SU-DHL-6 (cell line): Measurements from ENCODE around the gene SLN.

Source experiments
- H2AFZ ChIP-seq: fragments of 200-600 bp; sonication (generic); 2 replicates; pipeline ENCODE4 v1.6.1; 2014; ENCODE audit warnings: low read depth, mild to moderate bottlenecking, moderate library complexity, mixed read lengths, antibody characterized with exemption, low read length; ENCODE audit not compliant: severe bottlenecking
- H3F3A ChIP-seq: fragments of 200-600 bp; shearing (Covaris generic); 2 replicates; pipeline ENCODE4 v1.6.0; 2016; ENCODE audit warnings: antibody characterized with exemption, mild to moderate bottlenecking; ENCODE audit not compliant: insufficient read depth
- H3K27ac ChIP-seq: fragments of 200-600 bp; sonication (generic); 2 replicates; pipeline ENCODE4 v1.5.1; 2016; ENCODE audit warnings: low read depth, mild to moderate bottlenecking, low read length, moderate library complexity, mixed read lengths
- H3K27me3 ChIP-seq: fragments of 200-600 bp; sonication (generic), shearing (Covaris generic); 2 replicates; pipeline ENCODE4 v1.6.0; 2014; ENCODE audit warnings: mild to moderate bottlenecking, low read length
- H3K36me3 ChIP-seq: fragments of 200-600 bp; sonication (generic); 2 replicates; pipeline ENCODE4 v1.6.1; 2014; ENCODE audit warnings: mild to moderate bottlenecking, low read length, mixed read lengths
- H3K4me2 ChIP-seq: fragments of 300-600, 200-600 bp; shearing (Covaris generic), sonication (generic); 2 replicates; pipeline ENCODE4 v1.6.0; 2014; ENCODE audit warnings: low read length, low read depth, mild to moderate bottlenecking; ENCODE audit not compliant: poor library complexity, severe bottlenecking
- H3K4me3 ChIP-seq: fragments of 200-600 bp; sonication (generic); 2 replicates; pipeline ENCODE4 v1.5.1; 2014; ENCODE audit warnings: antibody characterized with exemption, low read length, mild to moderate bottlenecking, mixed read lengths; ENCODE audit not compliant: insufficient read depth, poor library complexity, severe bottlenecking
- H3K79me2 ChIP-seq: fragments of 200-600 bp; sonication (generic); 2 replicates; pipeline ENCODE4 v1.6.1; 2014; ENCODE audit warnings: mild to moderate bottlenecking, low read length, moderate library complexity; ENCODE audit not compliant: insufficient read depth
- H3K9ac ChIP-seq: fragments of 200-600 bp; sonication (generic); 2 replicates; pipeline ENCODE4 v1.7.0; 2014; ENCODE audit warnings: mild to moderate bottlenecking, low read length
- H3K9me2 ChIP-seq: fragments of 200-600 bp; sonication (generic); replicated peaks from 2 replicates; pipeline ENCODE4 v1.6.1; 2014; ENCODE audit warnings: low read length; ENCODE audit not compliant: insufficient read depth
- H3K9me3 ChIP-seq: fragments of 200-600 bp; sonication (generic); 2 replicates; pipeline ENCODE4 v1.6.1; 2014; ENCODE audit warnings: low read length, mixed read lengths; ENCODE audit not compliant: insufficient read depth
- H4K20me1 ChIP-seq: fragments of 200-600 bp; sonication (generic); 2 replicates; pipeline ENCODE4 v1.6.1; 2014; ENCODE audit warnings: low read depth, mild to moderate bottlenecking, antibody characterized with exemption, low read length, moderate library complexity, mixed read lengths
- EZH2phosphoT487 ChIP-seq: fragments of 200-600 bp; sonication (generic), shearing (Covaris generic); conservative IDR thresholded peaks from 2 replicates; pipeline ENCODE4 v1.6.1; 2018; ENCODE audit warnings: mild to moderate bottlenecking, antibody characterized with exemption, low read length, moderate library complexity, mixed read lengths
- TF ChIP-seq, protein P1 (sequence below): fragments of 200-600 bp; sonication (generic); IDR thresholded peaks from one replicate; pipeline ENCODE4 v1.5.1; 2017; ENCODE audit warnings: antibody characterized with exemption, mild to moderate bottlenecking, low read length, moderate library complexity; ENCODE audit not compliant: insufficient read depth, poor library complexity, severe bottlenecking

SLN gene

DNA sequence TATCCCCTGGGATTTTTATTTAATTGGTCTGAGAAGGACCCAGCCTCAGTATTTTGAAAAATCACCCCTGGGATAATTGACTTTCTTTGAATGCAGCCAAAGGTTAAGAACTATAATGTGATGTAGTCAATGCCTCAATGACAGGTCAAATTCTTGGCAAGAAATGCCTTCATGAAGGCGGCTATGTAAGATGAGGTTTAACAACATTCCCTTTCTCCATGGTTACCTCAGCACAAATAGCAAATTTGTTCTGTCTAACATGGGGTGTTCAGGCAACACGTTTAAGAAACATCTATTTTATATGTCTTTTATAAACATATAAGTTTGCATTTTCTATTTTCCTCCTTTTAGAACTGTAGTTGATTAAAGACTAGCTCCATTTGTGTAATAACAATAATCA is 5.3 kb downstream of the SLN start:
- H3K4me2 ChIP-seq, result no peak overlapping the region
- TF ChIP-seq, protein P1, sequence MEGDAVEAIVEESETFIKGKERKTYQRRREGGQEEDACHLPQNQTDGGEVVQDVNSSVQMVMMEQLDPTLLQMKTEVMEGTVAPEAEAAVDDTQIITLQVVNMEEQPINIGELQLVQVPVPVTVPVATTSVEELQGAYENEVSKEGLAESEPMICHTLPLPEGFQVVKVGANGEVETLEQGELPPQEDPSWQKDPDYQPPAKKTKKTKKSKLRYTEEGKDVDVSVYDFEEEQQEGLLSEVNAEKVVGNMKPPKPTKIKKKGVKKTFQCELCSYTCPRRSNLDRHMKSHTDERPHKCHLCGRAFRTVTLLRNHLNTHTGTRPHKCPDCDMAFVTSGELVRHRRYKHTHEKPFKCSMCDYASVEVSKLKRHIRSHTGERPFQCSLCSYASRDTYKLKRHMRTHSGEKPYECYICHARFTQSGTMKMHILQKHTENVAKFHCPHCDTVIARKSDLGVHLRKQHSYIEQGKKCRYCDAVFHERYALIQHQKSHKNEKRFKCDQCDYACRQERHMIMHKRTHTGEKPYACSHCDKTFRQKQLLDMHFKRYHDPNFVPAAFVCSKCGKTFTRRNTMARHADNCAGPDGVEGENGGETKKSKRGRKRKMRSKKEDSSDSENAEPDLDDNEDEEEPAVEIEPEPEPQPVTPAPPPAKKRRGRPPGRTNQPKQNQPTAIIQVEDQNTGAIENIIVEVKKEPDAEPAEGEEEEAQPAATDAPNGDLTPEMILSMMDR, result no peak
- TF ChIP-seq EZH2phosphoT487, result no peak
- no peaks in the 10 kb centered on the region for H3K27me3 ChIP-seq
- H3K79me2 ChIP-seq, result no peaks in the 10 kb centered on the region
- no peaks in the 10 kb centered on the region for H3K9me2 ChIP-seq
- no peaks in the 10 kb centered on the region for H3K9me3 ChIP-seq
- H3F3A ChIP-seq, result no peaks in the 10 kb centered on the region
- H3K27ac ChIP-seq, result no peak overlapping the region
- H3K9ac ChIP-seq, result no peak overlapping the region
- H4K20me1 ChIP-seq, result no peaks in the 10 kb centered on the region
- H2AFZ ChIP-seq, result no peak overlapping the region
- H3K4me3 ChIP-seq, result no peak overlapping the region
- no peaks in the 10 kb centered on the region for H3K36me3 ChIP-seq

DNA sequence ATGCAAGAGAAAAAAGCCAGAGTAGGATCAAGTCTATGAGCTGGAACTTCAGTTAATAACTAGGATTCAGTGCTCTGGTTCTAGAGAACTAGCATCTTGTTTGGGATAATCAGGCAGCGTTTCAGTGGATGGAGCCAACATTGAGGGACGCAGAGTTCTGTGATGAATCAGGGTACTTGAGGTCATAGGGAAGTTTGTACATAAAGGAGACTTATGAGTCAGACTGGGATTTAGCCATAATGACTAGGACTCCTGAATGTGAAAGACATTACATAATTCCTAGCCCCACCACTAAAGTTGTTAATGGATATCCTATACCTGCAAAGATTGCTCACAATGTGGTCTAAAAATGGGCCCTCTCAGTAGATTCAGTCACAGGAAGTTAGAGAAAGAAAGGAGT is 6.8 kb downstream of the SLN start:
- H3K79me2 ChIP-seq, result no peaks in the 10 kb centered on the region
- no peaks in the 10 kb centered on the region for H4K20me1 ChIP-seq
- no peaks in the 10 kb centered on the region for H3K27me3 ChIP-seq
- no peak overlapping the region for H3K4me3 ChIP-seq
- H2AFZ ChIP-seq, result no peak overlapping the region
- no peaks in the 10 kb centered on the region for H3K9me3 ChIP-seq
- H3K36me3 ChIP-seq, result no peaks in the 10 kb centered on the region
- no peaks in the 10 kb centered on the region for H3K9me2 ChIP-seq
- H3K9ac ChIP-seq, result no peak overlapping the region
- H3K4me2 ChIP-seq, result no peak overlapping the region
- H3K27ac ChIP-seq, result no peak overlapping the region
- no peak for TF ChIP-seq EZH2phosphoT487
- TF ChIP-seq, protein P1, result no peak
- H3F3A ChIP-seq, result no peaks in the 10 kb centered on the region

GRCh38 chr11:107704451-107704850 is 7.4 kb downstream of the SLN start:
- Histone ChIP-seq H3K4me3 (no peak overlapping the region), H3K9ac (no peak overlapping the region), H3K27me3 (no peaks in the 10 kb centered on the region), H2AFZ (no peak overlapping the region), H4K20me1 (no peaks in the 10 kb centered on the region), H3K36me3 (no peaks in the 10 kb centered on the region), H3K9me3 (no peaks in the 10 kb centered on the region), H3K9me2 (no peaks in the 10 kb centered on the region), H3K27ac (no peak overlapping the region), H3F3A (no peaks in the 10 kb centered on the region), H3K4me2 (no peak overlapping the region), H3K79me2 (no peaks in the 10 kb centered on the region)
- no peak for TF ChIP-seq EZH2phosphoT487
- TF ChIP-seq, protein P1, result no peak

GRCh38 chr11:107702723-107703122 is 9.1 kb downstream of the SLN start:
- Histone ChIP-seq H3K79me2 (no peaks in the 10 kb centered on the region), H3K4me3 (no peak overlapping the region), H3F3A (no peaks in the 10 kb centered on the region), H3K36me3 (no peaks in the 10 kb centered on the region), H4K20me1 (no peaks in the 10 kb centered on the region), H3K9ac (no peak overlapping the region), H3K9me3 (no peaks in the 10 kb centered on the region), H2AFZ (no peak overlapping the region), H3K9me2 (no peaks in the 10 kb centered on the region), H3K27ac (no peak overlapping the region), H3K4me2 (no peak overlapping the region), H3K27me3 (no peaks in the 10 kb centered on the region)
- TF ChIP-seq, protein P1, result no peak
